SH-SY5Y (cell line): ENCODE results near the gene VWC2L.

Experiments
- GATA2 ChIP-seq: IDR thresholded peaks from 2 replicates; pipeline ENCODE4 v1.6.1; 2011; ENCODE audit warnings: mild to moderate bottlenecking, low read depth, low read length
- GATA3 ChIP-seq: IDR thresholded peaks from 2 replicates; pipeline ENCODE4 v1.6.1; 2011; ENCODE audit warnings: low read depth, mild to moderate bottlenecking, low read length, moderate library complexity

VWC2L gene

GRCh38 chr2:214489181-214489580 lies 78.3 kb downstream of the VWC2L start:
- no peak for TF ChIP-seq GATA2
- TF ChIP-seq GATA3 = no peak

- TF ChIP-seq GATA2 (no peak), GATA3 (no peak)
Observed at GRCh38 chr2:214489702-214490101, 78.8 kb downstream of the VWC2L start.

GRCh38 chr2:214492152-214492551 lies 81.3 kb downstream of the VWC2L start:
- TF ChIP-seq GATA2 = no peak
- no peak for TF ChIP-seq GATA3

GRCh38 chr2:214492608-214493007 lies 81.8 kb downstream of the VWC2L start:
- TF ChIP-seq GATA2 (no peak), GATA3 (no peak)

GRCh38 chr2:214497489-214497888 lies 86.6 kb downstream of the VWC2L start:
- TF ChIP-seq GATA2 = no peak
- TF ChIP-seq GATA3 = no peak

- TF ChIP-seq GATA2 = no peak
Observed at GRCh38 chr2:214503568-214503967, 92.7 kb downstream of the VWC2L start.

GRCh38 chr2:214504599-214505376 lies 93.9 kb downstream of the VWC2L start:
- no peak for TF ChIP-seq GATA3
- no peak for TF ChIP-seq GATA2

- TF ChIP-seq GATA3 = no peak
- no peak for TF ChIP-seq GATA2
Observed at GRCh38 chr2:214507032-214507431, 96.2 kb downstream of the VWC2L start.

- TF ChIP-seq GATA3 = no peak
- no peak for TF ChIP-seq GATA2
Observed at GRCh38 chr2:214514704-214515103, 103.8 kb downstream of the VWC2L start.

- TF ChIP-seq GATA3 = no peak
- TF ChIP-seq GATA2 = no peak
Observed at GRCh38 chr2:214515111-214515510, 104.3 kb downstream of the VWC2L start.

- TF ChIP-seq GATA3 (no peak), GATA2 (no peak)
Observed at GRCh38 chr2:214519258-214519818, 108.5 kb downstream of the VWC2L start.

- TF ChIP-seq GATA3 = no peak
- TF ChIP-seq GATA2 = no peak
Observed at GRCh38 chr2:214529021-214529420, 118.2 kb downstream of the VWC2L start.

GRCh38 chr2:214529514-214529913 lies 118.7 kb downstream of the VWC2L start:
- TF ChIP-seq GATA2 (no peak), GATA3 (no peak)

GRCh38 chr2:214533541-214533940 lies 122.7 kb downstream of the VWC2L start:
- TF ChIP-seq GATA3 (no peak), GATA2 (no peak)

GRCh38 chr2:214536625-214537024 lies 125.8 kb downstream of the VWC2L start:
- TF ChIP-seq GATA2 (no peak), GATA3 (no peak)

GRCh38 chr2:214537929-214538328 lies 127.1 kb downstream of the VWC2L start:
- TF ChIP-seq GATA2 (no peak), GATA3 (no peak)
